Thoracic aorta (tissue), 2 donors: ENCODE results near the gene FAM228B. TPM values are rescaled to one million over a fixed set of nuclear protein-coding genes. Genes with fewer than 3 reads are reported as not detected.

Source experiments
- ATAC-seq: fragments of 150-250 bp; one replicate; pipeline ENCODE4 v1.8.0; 2017; ENCODE audit warnings: low read depth; ENCODE audit not compliant: insufficient number of reproducible peaks, low FRiP score
- DNase-seq: peaks from one replicate; pipeline ENCODE4 v3.0.0-alpha.2; 2020; ENCODE audit warnings: low spot score
- H3K27ac ChIP-seq, 2 donors: fragments of 200-600 bp; sonication (generic); 1 replicate in 1 of 2; 2 replicates in 1 of 2; pipeline ENCODE4 v1.5.1; 2016; ENCODE audit warnings: mild to moderate bottlenecking in 2 of 2, moderate library complexity in 2 of 2
- H3K27me3 ChIP-seq: fragments of 200-600 bp; sonication (generic); replicated peaks from 2 replicates; pipeline ENCODE4 v1.6.0; 2016; ENCODE audit warnings: mild to moderate bottlenecking; ENCODE audit not compliant: insufficient read depth
- H3K36me3 ChIP-seq: fragments of 200-600 bp; sonication (generic); one replicate; pipeline ENCODE4 v1.5.1; 2016
- H3K4me1 ChIP-seq, 2 donors: fragments of 200-600 bp; sonication (generic); 1 replicate in 1 of 2; 2 replicates in 1 of 2; pipeline versions ENCODE4 v1.5.1 to v1.6.0; 2016; ENCODE audit warnings: low read depth in 2 of 2, mild to moderate bottlenecking in 1 of 2; ENCODE audit not compliant: control insufficient read depth in 1 of 2
- H3K4me3 ChIP-seq: fragments of 200-600 bp; sonication (generic); 2 replicates; pipeline ENCODE4 v1.5.1; 2016; ENCODE audit warnings: mild to moderate bottlenecking
- H3K9me3 ChIP-seq: fragments of 200-600 bp; sonication (generic); 2 replicates; pipeline ENCODE4 v1.5.1; 2016
- total RNA-seq, 2 donors: library from RNA; depleted of rRNA; stranded (reverse); fragments of >200 nt; gene quantifications; one replicate each; pipeline versions ENCODE4 v1.1.0 to v1.2.3, GENCODE V29; 2016
- TF ChIP-seq, protein P1 (sequence below): fragments of 200-600 bp; sonication (generic); IDR thresholded peaks from one replicate; pipeline ENCODE4 v1.5.1; 2019; ENCODE audit warnings: antibody characterized with exemption

Gene FAM228B
- total RNA-seq, 2 donors from 2014 or later = 23.6 to 114 TPM

DNA sequence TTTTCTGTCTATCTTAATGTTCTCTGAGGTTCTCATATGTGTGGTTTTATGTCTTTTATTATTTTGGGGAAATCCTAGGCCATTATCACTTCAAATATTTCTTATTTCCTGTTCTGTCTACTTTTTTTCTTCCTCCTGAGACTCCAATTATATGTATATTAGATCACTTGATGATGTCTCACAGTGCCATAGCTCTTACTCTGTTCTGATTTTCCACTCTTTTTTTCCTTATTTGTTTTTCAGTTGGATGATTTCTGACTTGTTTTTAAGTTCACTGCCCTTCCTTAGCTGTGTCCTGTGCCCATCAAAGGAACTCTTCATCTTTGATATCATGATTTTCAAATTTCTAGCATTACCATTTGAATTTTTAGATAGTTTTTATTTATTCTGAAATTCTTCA lies 24.1 kb downstream of the FAM228B start:
- DNase-seq = no peak
- H3K36me3 ChIP-seq = peaks cover 4% of the 10 kb centered on the region
- no peaks in the 10 kb centered on the region for H3K27me3 ChIP-seq
- no peak overlapping the region for H3K4me3 ChIP-seq
- ATAC-seq = no peak
- TF ChIP-seq, protein P1, sequence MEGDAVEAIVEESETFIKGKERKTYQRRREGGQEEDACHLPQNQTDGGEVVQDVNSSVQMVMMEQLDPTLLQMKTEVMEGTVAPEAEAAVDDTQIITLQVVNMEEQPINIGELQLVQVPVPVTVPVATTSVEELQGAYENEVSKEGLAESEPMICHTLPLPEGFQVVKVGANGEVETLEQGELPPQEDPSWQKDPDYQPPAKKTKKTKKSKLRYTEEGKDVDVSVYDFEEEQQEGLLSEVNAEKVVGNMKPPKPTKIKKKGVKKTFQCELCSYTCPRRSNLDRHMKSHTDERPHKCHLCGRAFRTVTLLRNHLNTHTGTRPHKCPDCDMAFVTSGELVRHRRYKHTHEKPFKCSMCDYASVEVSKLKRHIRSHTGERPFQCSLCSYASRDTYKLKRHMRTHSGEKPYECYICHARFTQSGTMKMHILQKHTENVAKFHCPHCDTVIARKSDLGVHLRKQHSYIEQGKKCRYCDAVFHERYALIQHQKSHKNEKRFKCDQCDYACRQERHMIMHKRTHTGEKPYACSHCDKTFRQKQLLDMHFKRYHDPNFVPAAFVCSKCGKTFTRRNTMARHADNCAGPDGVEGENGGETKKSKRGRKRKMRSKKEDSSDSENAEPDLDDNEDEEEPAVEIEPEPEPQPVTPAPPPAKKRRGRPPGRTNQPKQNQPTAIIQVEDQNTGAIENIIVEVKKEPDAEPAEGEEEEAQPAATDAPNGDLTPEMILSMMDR = no peak
- H3K4me1 ChIP-seq = no peaks in the 10 kb centered on the region
- peaks cover 5% of the 10 kb centered on the region for H3K9me3 ChIP-seq
- no peak overlapping the region for H3K27ac ChIP-seq

DNA sequence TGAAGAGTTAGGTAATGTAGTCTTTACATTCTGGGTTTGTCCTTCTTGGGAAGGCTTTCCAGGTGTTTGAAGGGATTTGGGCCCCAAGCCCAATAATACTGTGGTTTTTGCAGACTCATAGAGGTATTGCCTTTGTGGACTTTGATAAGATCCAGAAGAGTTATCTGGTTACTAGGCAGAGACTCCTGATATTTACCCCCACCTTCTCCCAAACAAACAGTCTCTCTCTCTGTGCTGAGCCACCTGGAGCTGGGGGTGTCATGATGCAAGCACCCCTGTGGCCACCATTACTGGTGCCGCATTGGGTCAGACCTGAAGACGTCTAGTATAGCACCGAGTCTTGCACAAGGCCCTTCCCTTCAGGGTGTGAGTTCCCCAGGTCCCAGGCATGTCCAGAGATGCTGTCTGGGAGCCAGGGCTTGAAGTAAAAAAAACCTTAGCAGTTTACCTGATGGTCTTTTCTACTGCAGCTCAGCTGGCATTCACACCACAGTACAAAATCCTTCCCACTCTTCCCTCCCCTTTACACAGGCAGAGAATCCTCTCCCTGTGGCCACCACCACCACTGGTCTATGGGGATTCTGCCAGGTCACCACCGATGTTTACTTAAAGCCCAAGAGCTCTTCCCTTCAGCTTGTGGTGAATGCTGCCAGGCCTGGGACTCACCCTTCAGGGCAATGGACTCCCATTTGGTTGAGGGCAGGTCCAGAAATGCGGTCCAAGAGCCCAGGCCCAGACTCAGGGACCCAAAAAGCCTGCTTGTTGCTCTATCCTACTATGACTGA lies 29.3 kb downstream of the FAM228B start:
- ATAC-seq = no peak
- Histone ChIP-seq H3K9me3 (no peaks in the 10 kb centered on the region), H3K27me3 (no peaks in the 10 kb centered on the region), H3K27ac (no peak overlapping the region), H3K4me3 (no peak overlapping the region), H3K36me3 (peaks cover 3% of the 10 kb centered on the region), H3K4me1 (no peaks in the 10 kb centered on the region)
- TF ChIP-seq, protein P1 = no peak
- no peak for DNase-seq

DNA sequence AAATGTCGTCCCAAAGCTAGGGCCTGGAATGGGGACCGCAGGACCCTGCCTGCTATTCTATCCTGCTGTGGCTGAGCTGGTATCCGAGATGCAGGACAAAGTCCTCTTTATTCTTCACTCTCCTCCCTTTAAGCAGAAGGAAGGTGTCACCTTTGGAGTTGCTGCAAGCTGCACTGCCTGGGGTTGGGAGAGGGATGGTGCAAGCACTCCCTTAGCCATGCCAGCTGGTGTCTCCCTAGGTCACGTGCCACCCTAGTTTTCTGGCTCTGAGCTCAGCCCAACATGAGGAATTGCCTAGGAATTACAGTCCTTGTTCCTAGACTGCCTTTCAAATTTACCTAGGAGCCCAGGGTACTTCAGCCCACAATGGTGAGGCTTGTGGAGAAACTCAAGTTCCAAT lies 30.2 kb downstream of the FAM228B start:
- ATAC-seq (no peak), DNase-seq (no peak)
- TF ChIP-seq, protein P1 = no peak
- H3K4me1 ChIP-seq = no peaks in the 10 kb centered on the region
- H3K27me3 ChIP-seq = no peaks in the 10 kb centered on the region
- no peak overlapping the region for H3K4me3 ChIP-seq
- H3K27ac ChIP-seq = no peak overlapping the region
- H3K36me3 ChIP-seq = peaks cover 3% of the 10 kb centered on the region
- no peaks in the 10 kb centered on the region for H3K9me3 ChIP-seq

DNA sequence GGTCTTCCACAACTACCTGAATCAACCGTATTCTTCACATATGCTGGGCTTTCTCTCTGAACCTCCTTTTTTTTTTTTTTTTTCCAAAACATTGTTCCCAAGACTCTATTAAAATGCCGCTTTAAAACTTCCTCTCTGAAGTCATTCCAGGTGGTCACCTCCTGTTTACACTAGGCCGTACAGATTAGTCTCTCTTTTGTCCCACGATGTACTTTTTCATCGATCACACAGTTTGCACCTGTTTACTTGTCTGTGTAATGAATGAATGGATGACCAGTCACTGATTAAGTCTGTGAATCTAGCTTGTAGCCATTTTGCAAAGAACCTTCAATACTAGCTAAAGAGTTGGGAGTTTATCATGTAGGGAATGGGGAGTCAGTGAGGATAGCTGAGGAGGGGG lies 34.9 kb downstream of the FAM228B start:
- Histone ChIP-seq H3K27me3 (no peaks in the 10 kb centered on the region), H3K9me3 (no peaks in the 10 kb centered on the region), H3K4me3 (no peak overlapping the region), H3K27ac (no peak overlapping the region), H3K36me3 (peaks cover 6% of the 10 kb centered on the region), H3K4me1 (no peaks in the 10 kb centered on the region)
- TF ChIP-seq, protein P1 = no peak
- DNase-seq (no peak), ATAC-seq (no peak)

DNA sequence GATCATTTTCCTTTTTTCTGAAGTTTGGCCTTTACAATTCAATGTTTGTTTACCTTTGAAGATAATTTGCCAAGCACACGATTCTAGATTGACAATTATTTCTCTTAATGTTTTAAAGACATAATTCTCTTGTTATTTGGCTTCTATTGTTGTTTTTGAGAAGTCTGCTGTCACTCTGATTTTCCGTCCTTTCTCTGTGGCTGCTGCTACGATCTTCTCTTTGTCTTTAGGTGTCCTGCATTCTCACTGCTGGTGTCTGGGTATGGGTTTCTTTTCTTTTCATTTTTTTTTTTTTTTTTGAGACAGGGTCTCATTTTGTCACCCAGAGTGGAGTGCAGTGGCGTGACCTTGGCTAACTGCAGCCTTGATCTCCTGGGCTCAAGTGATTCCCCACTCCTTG lies 36.4 kb downstream of the FAM228B start:
- ATAC-seq = no peak
- Histone ChIP-seq H3K36me3 (peaks cover 6% of the 10 kb centered on the region), H3K9me3 (no peaks in the 10 kb centered on the region), H3K4me1 (no peaks in the 10 kb centered on the region), H3K27me3 (no peaks in the 10 kb centered on the region), H3K4me3 (no peak overlapping the region), H3K27ac (no peak overlapping the region)
- TF ChIP-seq, protein P1 = no peak
- no peak for DNase-seq
